Activated CD8-positive, alpha-beta memory T cell treated with anti-CD3 and anti-CD28 coated beads for 36 hours (primary cell): Measurements from ENCODE around the gene LAMB3. TPM values are rescaled to one million over a fixed set of nuclear protein-coding genes. Genes with fewer than 3 reads are reported as not detected.
"Not testable (repeated sequence)": the region's sequence is repeated elsewhere in the genome, so short reads cannot be mapped to it uniquely, and the experiment has no call there.

Experiments
- CTCF ChIA-PET: fragments of 350-600 bp; sonication (Branson Sonifier 250); formaldehyde crosslinking; loops from one replicate; lab custom pipeline; 2021; ENCODE audit warnings: antibody characterized with exemption; lab: Charles Lee
- POLR2A ChIA-PET: fragments of 350-600 bp; sonication (Branson Sonifier 250); formaldehyde crosslinking; loops from one replicate; lab custom pipeline; 2021; ENCODE audit warnings: antibody characterized with exemption; lab: Charles Lee
- total RNA-seq, 2 experiments: library from RNA; stranded (reverse); gene quantifications; one replicate each; pipeline ENCODE4 v1.2.3, GENCODE V29; 2021

LAMB3 gene
- 1 to 10 TPM; 2.4 to 2.7 TPM for total RNA-seq

GRCh38 chr1:209652121-209652735 lies at the start of gene LAMB3:
TSS of gene LAMB3 (minus strand) at chr1:209652425. CDS start at chr1:209650944, 1,481 bp downstream.
- ChIA-PET POLR2A (interaction anchor here (1.5 kb wide), 1 partner anchor 21 kb away, joined by 3 read pairs; no protein-coding TSS in a partner anchor), CTCF (interaction anchor here (0.5 to 1.3 kb wide), 4 partner anchors 22 to 86 kb away, joined by 3 to 5 read pairs (median 4); no protein-coding TSS in a partner anchor)

- POLR2A ChIA-PET, CTCF ChIA-PET: not testable (repeated sequence)
Measured at GRCh38 chr1:209700686-209701085, 48.5 kb upstream of the LAMB3 start.

- POLR2A ChIA-PET = interaction anchor here (0.7 kb wide), 2 partner anchors 53 to 137 kb away, joined by 8 to 10 read pairs; no protein-coding TSS in a partner anchor
- CTCF ChIA-PET = interaction anchor here (1.6 kb wide), 1 partner anchor 10 kb away, joined by 4 read pairs; no protein-coding TSS in a partner anchor
Measured at GRCh38 chr1:209697126-209697525, 44.9 kb upstream of the LAMB3 start.

GRCh38 chr1:209696673-209697072 lies 44.4 kb upstream of the LAMB3 start:
- ChIA-PET CTCF (interaction anchor here (1.6 kb wide), 1 partner anchor 9 kb away, joined by 4 read pairs; no protein-coding TSS in a partner anchor), POLR2A (no interaction called here)

- CTCF ChIA-PET = interaction anchor here (0.9 to 2.5 kb wide), 14 partner anchors 10 to 116 kb away, joined by 3 to 11 read pairs (median 4); partner anchors contain the start of genes G0S2 and TRAF3IP3
- POLR2A ChIA-PET = no interaction called here
Measured at GRCh38 chr1:209692745-209693504, 40.7 kb upstream of the LAMB3 start.

GRCh38 chr1:209692296-209692695 lies 40.1 kb upstream of the LAMB3 start:
- ChIA-PET POLR2A (no interaction called here), CTCF (interaction anchor here (0.9 to 2.5 kb wide), 5 partner anchors 11 to 116 kb away, joined by 3 to 11 read pairs (median 4); partner anchors contain the start of gene G0S2)

- POLR2A ChIA-PET = no interaction called here
- CTCF ChIA-PET = interaction anchor here (0.8 to 1.2 kb wide), 3 partner anchors 17 to 64 kb away, joined by 3 to 4 read pairs (median 3); no protein-coding TSS in a partner anchor
Measured at GRCh38 chr1:209691237-209691636, 39.0 kb upstream of the LAMB3 start.

- POLR2A ChIA-PET = no interaction called here
- CTCF ChIA-PET = interaction anchor here (1.1 to 1.2 kb wide), 3 partner anchors 58 to 93 kb away, joined by 3 to 5 read pairs (median 4); no protein-coding TSS in a partner anchor
Measured at GRCh38 chr1:209689477-209689876, 37.3 kb upstream of the LAMB3 start.

- ChIA-PET CTCF (interaction anchor here (1.0 to 1.5 kb wide), 3 partner anchors 61 to 103 kb away, joined by 3 to 4 read pairs (median 3); no protein-coding TSS in a partner anchor), POLR2A (no interaction called here)
Measured at GRCh38 chr1:209688746-209689234, 36.6 kb upstream of the LAMB3 start.

GRCh38 chr1:209686322-209686721 lies 34.1 kb upstream of the LAMB3 start:
- POLR2A ChIA-PET = no interaction called here

GRCh38 chr1:209685821-209686220 lies 33.6 kb upstream of the LAMB3 start:
- ChIA-PET CTCF (interaction anchor here (1.2 kb wide), 2 partner anchors 9 to 109 kb away, joined by 3 to 5 read pairs; no protein-coding TSS in a partner anchor), POLR2A (no interaction called here)

More at GRCh38 chr1:209686322-209686721, 34.1 kb upstream of the LAMB3 start:
- CTCF ChIA-PET = interaction anchor here (1.2 kb wide), 1 partner anchor 9 kb away, joined by 5 read pairs; no protein-coding TSS in a partner anchor

- CTCF ChIA-PET = no interaction called here
- POLR2A ChIA-PET = no interaction called here
Measured at GRCh38 chr1:209678981-209679539, 26.8 kb upstream of the LAMB3 start.

- POLR2A ChIA-PET = no interaction called here
Measured at GRCh38 chr1:209675565-209676154, 23.4 kb upstream of the LAMB3 start.

GRCh38 chr1:209674957-209675564 lies 22.8 kb upstream of the LAMB3 start, which contains the start of gene G0S2:
TSS of gene G0S2 (plus strand) at chr1:209675412. CDS start at chr1:209675685, 273 bp downstream.
- ChIA-PET POLR2A (no interaction called here), CTCF (interaction anchor here (1.2 to 1.5 kb wide), 4 partner anchors 18 to 108 kb away, joined by 3 to 4 read pairs (median 3); no protein-coding TSS in a partner anchor)

More at GRCh38 chr1:209675565-209676154, 23.4 kb upstream of the LAMB3 start:
- CTCF ChIA-PET = interaction anchor here (1.2 to 1.5 kb wide), 3 partner anchors 72 to 109 kb away, joined by 3 to 4 read pairs (median 3); no protein-coding TSS in a partner anchor

GRCh38 chr1:209673631-209674417 lies 21.6 kb upstream of the LAMB3 start:
- ChIA-PET CTCF (interaction anchor here (0.7 to 1.5 kb wide), 5 partner anchors 17 to 154 kb away, joined by 3 to 4 read pairs (median 3); partner anchors contain the start of gene UTP25), POLR2A (interaction anchor here (1.1 kb wide), 1 partner anchor 21 kb away, joined by 3 read pairs; the partner anchor contains the start of gene LAMB3)

- CTCF ChIA-PET = interaction anchor here (1.2 kb wide), 1 partner anchor 155 kb away, joined by 3 read pairs; the partner anchor contains the start of gene UTP25
- POLR2A ChIA-PET = interaction anchor here (1.1 kb wide), 1 partner anchor 20 kb away, joined by 3 read pairs; the partner anchor contains the start of gene LAMB3
Measured at GRCh38 chr1:209672705-209673630, 20.7 kb upstream of the LAMB3 start.
